IMR-90 (cell line): ENCODE results near the gene CYP2W1. TPM values are rescaled to one million over a fixed set of nuclear protein-coding genes. Genes with fewer than 3 reads are reported as not detected.

Experiments used
- ATAC-seq: fragments of 200-7000 bp; cut with Tn5 transposase; 2 replicates; pipeline ENCODE4 v1.9.1; 2020; ENCODE audit warnings: low read depth, mild to moderate bottlenecking, moderate library complexity
- Bru-seq: library from RNA; stranded (reverse); fragments of 400-500 nt; gene quantifications from one replicate; lab custom pipeline; 2021; lab: Mats Ljungman, UMichigan
- BruChase-seq, 2 experiments: library from RNA; stranded (reverse); fragments of 400-500 nt; gene quantifications; one replicate each; lab custom pipeline; 2021; lab: Mats Ljungman, UMichigan
- BruUV-seq: library from RNA; stranded (reverse); fragments of 400-500 nt; replicated peaks from 2 replicates; lab custom pipeline; 2021; lab: Mats Ljungman, UMichigan
- CTCF ChIA-PET: fragments of 300-600 bp; formaldehyde crosslinking; extraction: SDS; loops from one replicate; lab custom pipeline; 2021; ENCODE audit warnings: antibody characterized with exemption; lab: Yijun Ruan, JAX
- POLR2A ChIA-PET: fragments of 300-600 bp; sonication (Branson Sonifier 250); formaldehyde crosslinking; loops from one replicate; lab custom pipeline; 2022; ENCODE audit warnings: antibody characterized with exemption; ENCODE audit not compliant: unreplicated experiment; lab: Charles Lee
- DNase-seq: peaks from one replicate; pipeline ENCODE4 v3.0.0; 2013
- H2AFZ ChIP-seq: replicated peaks from 2 replicates; pipeline ENCODE3; 2013; ENCODE audit warnings: low read length, mild to moderate bottlenecking; ENCODE audit not compliant: poor library complexity
- H2AK5ac ChIP-seq: 2 replicates; pipeline ENCODE4 v1.6.1; 2013; ENCODE audit warnings: low read depth, low read length, inconsistent platforms
- H2AK9ac ChIP-seq: replicated peaks from 2 replicates; pipeline ENCODE3; 2013; ENCODE audit warnings: mild to moderate bottlenecking, low read depth, low read length, moderate library complexity; ENCODE audit not compliant: poor library complexity
- H2BK120ac ChIP-seq: 2 replicates; pipeline ENCODE4 v1.6.1; 2013; ENCODE audit warnings: low read depth, low read length, inconsistent platforms
- H2BK15ac ChIP-seq: 3 replicates; pipeline ENCODE4 v1.6.1; 2013; ENCODE audit warnings: low read depth, low read length, inconsistent platforms
- H2BK20ac ChIP-seq: 2 replicates; pipeline ENCODE4 v1.6.1; 2013; ENCODE audit warnings: low read depth, mild to moderate bottlenecking, inconsistent platforms, low read length, moderate library complexity
- H2BK5ac ChIP-seq: 2 replicates; pipeline ENCODE4 v1.6.1; 2013; ENCODE audit warnings: mild to moderate bottlenecking, low read depth, low read length, inconsistent platforms; ENCODE audit not compliant: poor library complexity, severe bottlenecking
- H3K14ac ChIP-seq: replicated peaks from 2 replicates; pipeline ENCODE4 v1.6.1; 2013; ENCODE audit warnings: low read depth, low read length, inconsistent platforms
- H3K18ac ChIP-seq: 2 replicates; pipeline ENCODE4 v1.6.1; 2013; ENCODE audit warnings: low read depth, low read length, control low read depth
- H3K23ac ChIP-seq: 2 replicates; pipeline ENCODE4 v1.6.1; 2013; ENCODE audit warnings: low read depth, low read length, inconsistent platforms
- H3K27ac ChIP-seq: 2 replicates; pipeline ENCODE4 v1.5.1; 2013; ENCODE audit warnings: mild to moderate bottlenecking, control low read depth, low read length; ENCODE audit not compliant: insufficient read depth
- H3K27me3 ChIP-seq: 2 replicates; pipeline ENCODE4 v1.6.1; 2013; ENCODE audit warnings: low read length; ENCODE audit not compliant: control insufficient read depth, insufficient read depth
- H3K36me3 ChIP-seq: 2 replicates; pipeline ENCODE4 v1.6.1; 2013; ENCODE audit warnings: low read length, mixed read lengths; ENCODE audit not compliant: control insufficient read depth, insufficient read depth
- H3K4ac ChIP-seq: 2 replicates; pipeline ENCODE4 v1.6.1; 2013; ENCODE audit warnings: low read depth, low read length, inconsistent platforms
- H3K4me1 ChIP-seq: 2 replicates; pipeline ENCODE4 v1.6.1; 2013; ENCODE audit warnings: low read length, mixed read lengths; ENCODE audit not compliant: control insufficient read depth, insufficient read depth
- H3K4me2 ChIP-seq: 2 replicates; pipeline ENCODE4 v1.6.1; 2013; ENCODE audit warnings: low read depth, mild to moderate bottlenecking, control low read depth, low read length, moderate library complexity
- H3K4me3 ChIP-seq: 2 replicates; pipeline ENCODE4 v1.5.1; 2013; ENCODE audit warnings: low read depth, mild to moderate bottlenecking, control low read depth, low read length, moderate library complexity; ENCODE audit not compliant: insufficient read depth
- H3K56ac ChIP-seq: 2 replicates; pipeline ENCODE4 v1.6.1; 2013; ENCODE audit warnings: low read length, inconsistent platforms; ENCODE audit not compliant: insufficient read depth; ENCODE audit errors: extremely low read depth
- H3K79me1 ChIP-seq, 2 experiments: 2 replicates each; pipeline ENCODE4 v1.6.1; 2013; ENCODE audit warnings: low read length in 2 of 2, inconsistent platforms in 1 of 2, low read depth in 1 of 2
- H3K9ac ChIP-seq: 2 replicates; pipeline ENCODE4 v1.6.1; 2013; ENCODE audit warnings: low read depth, low read length, control low read depth
- H3K9me1 ChIP-seq: 2 replicates; pipeline ENCODE4 v1.6.1; 2013; ENCODE audit warnings: low read length, inconsistent platforms; ENCODE audit not compliant: insufficient read depth
- H3K9me3 ChIP-seq: 2 replicates; pipeline ENCODE4 v1.6.1; 2013; ENCODE audit warnings: low read length; ENCODE audit not compliant: control insufficient read depth, insufficient read depth
- H4K20me1 ChIP-seq: 2 replicates; pipeline ENCODE4 v1.6.1; 2013; ENCODE audit warnings: low read length, inconsistent platforms; ENCODE audit not compliant: insufficient read depth
- H4K5ac ChIP-seq: 2 replicates; pipeline ENCODE4 v1.6.1; 2013; ENCODE audit warnings: mild to moderate bottlenecking, low read depth, low read length, control low read depth
- H4K8ac ChIP-seq, 2 experiments: 2 replicates each; pipeline ENCODE4 v1.6.1; 2013; ENCODE audit warnings: low read depth in 2 of 2, low read length in 2 of 2, control low read depth in 1 of 2, inconsistent platforms in 1 of 2
- H4K91ac ChIP-seq: 2 replicates; pipeline ENCODE4 v1.6.1; 2013; ENCODE audit warnings: low read depth, low read length, inconsistent platforms; ENCODE audit not compliant: insufficient read depth
- BHLHE40 ChIP-seq: fragments of 150-350 bp; IDR thresholded peaks from 2 replicates; pipeline ENCODE4 v1.6.1; 2016; ENCODE audit warnings: mild to moderate bottlenecking, low read depth, low read length
- CEBPB ChIP-seq: IDR thresholded peaks from 2 replicates; pipeline ENCODE4 v1.6.1; 2012; ENCODE audit warnings: low read depth, low read length, improper control_type of control experiment
- CHD1 ChIP-seq: IDR thresholded peaks from 2 replicates; pipeline ENCODE4 v1.6.1; 2012; ENCODE audit warnings: low read depth, low read length, improper control_type of control experiment
- MAZ ChIP-seq: IDR thresholded peaks from 2 replicates; pipeline ENCODE4 v1.6.1; 2012; ENCODE audit warnings: low read depth, mild to moderate bottlenecking, low read length, improper control_type of control experiment, moderate library complexity, borderline replicate concordance
- MXI1 ChIP-seq: IDR thresholded peaks from 2 replicates; pipeline ENCODE4 v1.6.1; 2012; ENCODE audit warnings: low read depth, mild to moderate bottlenecking, low read length, moderate library complexity, borderline replicate concordance
- USF2 ChIP-seq: fragments of 150-350 bp; IDR thresholded peaks from 2 replicates; pipeline ENCODE4 v1.6.1; 2017; ENCODE audit warnings: mild to moderate bottlenecking, antibody characterized with exemption, low read length, low read depth
- WGBS, 2 experiments: methylation state at CpG; one replicate each; pipeline versions ENCODE4 v1.1.5 to v1.1.7; 2013; ENCODE audit warnings: missing lambda C conversion rate in 2 of 2; ENCODE audit not compliant: insufficient read length in 1 of 2; ENCODE audit errors: extremely low coverage in 2 of 2; 5-methylcytosine and 5-hydroxymethylcytosine counted together
- dilution Hi-C: fragments of 300-500 bp; cut with HindIII; formaldehyde crosslinking; loops from one replicate; pipeline ENCODE4 v1.14.3; 2018; ENCODE audit warnings: low sequenced_read_pairs; ENCODE audit not compliant: unreplicated experiment
- in situ Hi-C: fragments of 300-500 bp; cut with MboI; formaldehyde crosslinking; loops from 3 replicates; pipeline ENCODE4 v1.14.3; 2019; ENCODE audit warnings: low sequenced_read_pairs, inconsistent platforms, mixed read lengths
- intact Hi-C: fragments of 100-400 bp; cut with micrococcal nuclease; formaldehyde crosslinking; loops from 2 replicates; pipeline ENCODE4 v1.10.0; 2022
- long read RNA-seq: library from polyadenylated mRNA; unstranded; transcript quantifications from one replicate; pipeline ENCODE4 v2.0.0, GENCODE V29; 2021; ENCODE audit not compliant: unreplicated experiment
- polyA plus RNA-seq, 3 experiments: library from polyadenylated mRNA; depleted of rRNA; stranded (reverse); fragments of >200 nt; gene quantifications; 2 replicates each; pipeline ENCODE4 v1.2.3, GENCODE V29; 2012; ENCODE audit warnings: low replicate concordance in 1 of 3
- total RNA-seq: library from RNA; depleted of rRNA; stranded (reverse); fragments of >200 nt; gene quantifications from 2 replicates; pipeline ENCODE4 v1.2.3, GENCODE V29; 2012; rRNA removed

The CYP2W1 gene
- total RNA-seq (not detected in 2 replicates), polyA plus RNA-seq (2012; rRNA removed) (not detected in 2 replicates), Bru-seq, nascent RNA (percentile 10 among the genes with signal in this experiment), BruChase-seq, experiment 1, labeled RNA remaining after a 6-hour chase (percentile 10 among the genes with signal in this experiment), BruChase-seq, experiment 2, labeled RNA remaining after a 2-hour chase (not detected)
- 0.03 TPM in 2 replicates for polyA plus RNA-seq (2012; cell fraction: cytosol; rRNA removed)
- polyA plus RNA-seq (2012; cell fraction: nucleus; rRNA removed; ENCODE audit: low replicate concordance) = 0.13 and 0.48 TPM in 2 replicates
- long read RNA-seq = 0 reads

DNA sequence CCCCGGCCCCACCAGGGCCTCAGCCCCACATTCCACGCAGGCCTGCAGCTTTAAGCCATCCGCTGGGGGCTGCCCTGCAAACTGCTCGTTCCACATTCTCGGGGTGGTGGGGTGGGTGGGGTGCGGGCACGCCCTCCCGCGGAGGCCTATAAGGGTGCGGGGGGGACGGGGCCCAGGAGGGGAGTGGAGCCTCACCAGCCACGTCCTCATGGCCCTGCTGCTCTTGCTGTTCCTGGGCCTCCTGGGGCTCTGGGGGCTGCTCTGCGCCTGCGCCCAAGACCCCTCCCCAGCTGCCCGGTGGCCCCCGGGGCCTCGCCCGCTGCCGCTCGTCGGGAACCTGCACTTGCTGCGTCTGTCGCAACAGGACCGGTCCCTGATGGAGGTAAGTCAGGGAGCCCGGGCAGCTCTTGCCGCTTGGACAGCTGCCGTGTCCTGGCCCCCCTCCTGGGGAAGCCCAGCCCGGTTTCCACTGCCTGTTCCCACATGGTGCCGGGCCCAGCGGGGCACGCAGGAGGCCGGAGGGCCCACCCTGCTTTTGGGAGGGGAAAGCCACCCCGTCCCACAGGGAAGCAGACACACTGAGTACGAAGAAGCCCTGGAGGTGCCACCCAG, at the start of gene CYP2W1:
Gene CYP2W1, plus strand, starts transcription at position 178 of the 612 bp plus-strand sequence. Its CDS starts 31 bp downstream, at position 209.
- ChIA-PET CTCF (no interaction called here), POLR2A (no interaction called here)
- DNase-seq = no peak
- no peak for ATAC-seq
- H4K5ac ChIP-seq = no peak within 1 kb of the TSS
- no peaks in the 10 kb centered on the region; the same call in 1 of the 2 replicates for H3K4me1 ChIP-seq
- no peak within 1 kb of the TSS for H3K18ac ChIP-seq
- H3K23ac ChIP-seq = no peak within 1 kb of the TSS
- H4K8ac ChIP-seq = no peak within 1 kb of the TSS
- peak within 1 kb of the TSS; percentile 11 for H2AFZ ChIP-seq
- H2BK20ac ChIP-seq = no peak within 1 kb of the TSS
- H3K4me3 ChIP-seq = no peak within 1 kb of the TSS
- H3K27ac ChIP-seq = no peak within 1 kb of the TSS
- no peaks in the 10 kb centered on the region; the same call in 1 of the 2 replicates for H3K27me3 ChIP-seq
- H2BK15ac ChIP-seq = no peak within 1 kb of the TSS
- no peaks in the 10 kb centered on the region for H3K9me1 ChIP-seq
- intact Hi-C loops = no loop called here
- H3K14ac ChIP-seq = no peak within 1 kb of the TSS
- whole genome bisulfite sequencing, 2 experiments = 80% methylated on average over 7 of the region's 34 CpGs; no CpG with 5 or more reads in 1 of the 2 experiments
- dilution Hi-C loops = no loop called here
- no peak within 1 kb of the TSS for H3K4me2 ChIP-seq
- H2AK9ac ChIP-seq = peak within 1 kb of the TSS; percentile 42
- no peak within 1 kb of the TSS for H3K4ac ChIP-seq
- TF ChIP-seq USF2 (no peak), MXI1 (no peak), CHD1 (no peak), MAZ (no peak), CEBPB (no peak), BHLHE40 (no peak)
- no peaks in the 10 kb centered on the region for H3K36me3 ChIP-seq
- H4K91ac ChIP-seq = no peak within 1 kb of the TSS
- no peaks in the 10 kb centered on the region for H3K9me3 ChIP-seq
- in situ Hi-C loops = no loop called here
- H2BK5ac ChIP-seq = no peak within 1 kb of the TSS
- BruUV-seq = no TSS peak
- H2AK5ac ChIP-seq = no peak within 1 kb of the TSS
- H2BK120ac ChIP-seq = no peak within 1 kb of the TSS
- no peak within 1 kb of the TSS for H3K9ac ChIP-seq
- no peaks in the 10 kb centered on the region for H4K20me1 ChIP-seq
- H3K79me1 ChIP-seq = no peaks in the 10 kb centered on the region
- H3K56ac ChIP-seq = no peak within 1 kb of the TSS
